Activated CD8-positive, alpha-beta T cell treated with anti-CD3 and anti-CD28 coated beads for 36 hours (primary cell): ENCODE data around the gene SNAI1. TPM values are rescaled to one million over a fixed set of nuclear protein-coding genes. Genes with fewer than 3 reads are reported as not detected.

Experiments
- ATAC-seq: fragments of 200-7000 bp; cut with Tn5 transposase; one replicate; pipeline ENCODE4 v1.10.0; 2021; ENCODE audit warnings: mild to moderate bottlenecking, moderate library complexity
- CTCF ChIA-PET: fragments of 350-600 bp; sonication (Branson Sonifier 250); formaldehyde crosslinking; loops from one replicate; lab custom pipeline; 2021; ENCODE audit warnings: antibody characterized with exemption; lab: Charles Lee
- POLR2A ChIA-PET: fragments of 350-600 bp; sonication (Branson Sonifier 250); formaldehyde crosslinking; loops from one replicate; lab custom pipeline; 2021; ENCODE audit warnings: antibody characterized with exemption; lab: Charles Lee
- DNase-seq: peaks from one replicate; pipeline ENCODE4 v3.0.0-alpha.2; 2020
- H3K27ac Mint-ChIP-seq: one replicate; pipeline ENCODE4 v1.8.0; 2021; ENCODE audit warnings: mild to moderate bottlenecking, mixed read lengths
- H3K27me3 Mint-ChIP-seq: one replicate; pipeline ENCODE4 v1.8.0; 2021; ENCODE audit warnings: mixed read lengths
- H3K36me3 Mint-ChIP-seq: one replicate; pipeline ENCODE4 v1.8.0; 2021; ENCODE audit warnings: low read depth, mixed read lengths
- H3K4me1 Mint-ChIP-seq: one replicate; pipeline ENCODE4 v1.8.0; 2021; ENCODE audit warnings: low read depth, mixed read lengths
- H3K4me3 Mint-ChIP-seq: one replicate; pipeline ENCODE4 v1.8.0; 2021; ENCODE audit warnings: mild to moderate bottlenecking, moderate library complexity, mixed read lengths
- H3K9me3 Mint-ChIP-seq: one replicate; pipeline ENCODE4 v1.8.0; 2021; ENCODE audit warnings: mixed read lengths
- CTCF ChIP-seq: fragments of 200-600 bp; IDR thresholded peaks from one replicate; pipeline ENCODE4 v1.8.0; 2022; ENCODE audit warnings: antibody characterized with exemption, mild to moderate bottlenecking
- intact Hi-C: fragments of 100-400 bp; cut with micrococcal nuclease; formaldehyde crosslinking; loops from one replicate; pipeline ENCODE4 v1.10.0; 2022
- total RNA-seq, 2 experiments: library from RNA; stranded (reverse); gene quantifications; one replicate each; pipeline ENCODE4 v1.2.3, GENCODE V29; 2021

Gene SNAI1
- total RNA-seq, 2 experiments from 2014 or later = 0.90 to 1.4 TPM

GRCh38 chr20:50014570-50015562 lies 32.1 kb downstream of the SNAI1 start:
- intact Hi-C loops = no loop called here

GRCh38 chr20:50015636-50015992 lies 32.8 kb downstream of the SNAI1 start:
- Mint-ChIP-seq H3K9me3 (no peaks in the 10 kb centered on the region), H3K4me3 (no peak overlapping the region), H3K4me1 (peaks cover 9% of the 10 kb centered on the region), H3K36me3 (no peaks in the 10 kb centered on the region), H3K27ac (no peak overlapping the region), H3K27me3 (peaks cover 4% of the 10 kb centered on the region)
- ChIA-PET POLR2A (no interaction called here), CTCF (interaction anchor here (2.6 kb wide), 1 partner anchor 37 kb away, joined by 9 read pairs; no protein-coding TSS in a partner anchor)
- DNase-seq = no peak
- ATAC-seq = no peak
- no peak for TF ChIP-seq CTCF
- intact Hi-C loops = no loop called here

More at GRCh38 chr20:50014570-50015562, 32.1 kb downstream of the SNAI1 start:
- Mint-ChIP-seq H3K4me1 (peaks cover 9% of the 10 kb centered on the region), H3K9me3 (no peaks in the 10 kb centered on the region), H3K27ac (no peak overlapping the region), H3K36me3 (no peaks in the 10 kb centered on the region), H3K4me3 (no peak overlapping the region), H3K27me3 (peaks cover 9% of the 10 kb centered on the region)
- no peak for ATAC-seq
- DNase-seq = no peak
- ChIA-PET POLR2A (no interaction called here), CTCF (interaction anchor here (2.6 kb wide), 1 partner anchor 36 kb away, joined by 9 read pairs; no protein-coding TSS in a partner anchor)
- no peak for TF ChIP-seq CTCF

GRCh38 chr20:50015993-50016770 lies 33.4 kb downstream of the SNAI1 start:
- Mint-ChIP-seq H3K4me1 (peaks cover 9% of the 10 kb centered on the region), H3K27me3 (peaks cover 4% of the 10 kb centered on the region), H3K4me3 (no peak overlapping the region), H3K36me3 (no peaks in the 10 kb centered on the region), H3K27ac (no peak overlapping the region), H3K9me3 (no peaks in the 10 kb centered on the region)
- DNase-seq (no peak), ATAC-seq (no peak)
- ChIA-PET CTCF (interaction anchor here (2.6 kb wide), 1 partner anchor 38 kb away, joined by 9 read pairs; no protein-coding TSS in a partner anchor), POLR2A (no interaction called here)
- no peak for TF ChIP-seq CTCF
- intact Hi-C loops = no loop called here

GRCh38 chr20:50017160-50017559 lies 34.4 kb downstream of the SNAI1 start:
- no peak for DNase-seq
- Mint-ChIP-seq H3K4me3 (no peak overlapping the region), H3K4me1 (peaks cover 9% of the 10 kb centered on the region), H3K27ac (no peak overlapping the region), H3K36me3 (no peaks in the 10 kb centered on the region), H3K9me3 (no peaks in the 10 kb centered on the region), H3K27me3 (peaks cover 4% of the 10 kb centered on the region)
- POLR2A ChIA-PET = no interaction called here
- intact Hi-C loops = no loop called here
- CTCF ChIA-PET = no interaction called here
- TF ChIP-seq CTCF = no peak
- ATAC-seq = no peak
